ENCODE measurements around the gene PERCC1.

DNA sequence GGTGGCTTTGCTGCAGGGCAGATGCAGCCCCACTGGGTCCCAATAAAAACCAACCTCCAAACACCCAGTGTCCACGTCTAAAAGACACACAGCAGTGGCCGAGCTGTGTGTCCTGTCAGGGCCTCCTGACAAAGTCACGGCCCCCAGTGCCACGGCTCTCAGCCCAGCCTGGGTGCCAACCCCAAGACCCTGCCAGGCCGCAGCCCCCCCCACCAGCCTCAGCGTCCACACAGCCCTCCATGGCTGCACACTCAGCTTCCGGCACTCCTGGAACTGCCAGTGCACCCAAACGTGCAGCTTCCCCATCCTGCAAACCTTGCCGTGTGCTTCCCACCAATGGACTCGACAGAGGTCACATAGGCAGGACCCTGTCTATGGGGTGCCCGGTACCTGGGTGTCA, 17.1 kb downstream of the PERCC1 start:
- TF ChIP-seq, protein P1, sequence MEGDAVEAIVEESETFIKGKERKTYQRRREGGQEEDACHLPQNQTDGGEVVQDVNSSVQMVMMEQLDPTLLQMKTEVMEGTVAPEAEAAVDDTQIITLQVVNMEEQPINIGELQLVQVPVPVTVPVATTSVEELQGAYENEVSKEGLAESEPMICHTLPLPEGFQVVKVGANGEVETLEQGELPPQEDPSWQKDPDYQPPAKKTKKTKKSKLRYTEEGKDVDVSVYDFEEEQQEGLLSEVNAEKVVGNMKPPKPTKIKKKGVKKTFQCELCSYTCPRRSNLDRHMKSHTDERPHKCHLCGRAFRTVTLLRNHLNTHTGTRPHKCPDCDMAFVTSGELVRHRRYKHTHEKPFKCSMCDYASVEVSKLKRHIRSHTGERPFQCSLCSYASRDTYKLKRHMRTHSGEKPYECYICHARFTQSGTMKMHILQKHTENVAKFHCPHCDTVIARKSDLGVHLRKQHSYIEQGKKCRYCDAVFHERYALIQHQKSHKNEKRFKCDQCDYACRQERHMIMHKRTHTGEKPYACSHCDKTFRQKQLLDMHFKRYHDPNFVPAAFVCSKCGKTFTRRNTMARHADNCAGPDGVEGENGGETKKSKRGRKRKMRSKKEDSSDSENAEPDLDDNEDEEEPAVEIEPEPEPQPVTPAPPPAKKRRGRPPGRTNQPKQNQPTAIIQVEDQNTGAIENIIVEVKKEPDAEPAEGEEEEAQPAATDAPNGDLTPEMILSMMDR (IDR thresholded peaks at IDR 0.05; ENCODE audit: low read depth, low read length, poor library complexity, severe bottlenecking), result no peak
- TF ChIP-seq EZH2phosphoT487 (IDR thresholded peaks at IDR 0.05; ENCODE audit: borderline replicate concordance, low read length), result no peak
